NT2/D1 (cell line): ENCODE results near the gene XYLT2.
"Not testable (repeated sequence)": the region's sequence is repeated elsewhere in the genome, so short reads cannot be mapped to it uniquely, and the experiment has no call there.

Experiments
- SUZ12 ChIP-seq: IDR thresholded peaks from 2 replicates; pipeline ENCODE4 v1.6.1; 2011; ENCODE audit not compliant: insufficient read length, insufficient read depth; ENCODE audit errors: extremely low read depth
- ZNF274 ChIP-seq: IDR thresholded peaks from 2 replicates; pipeline ENCODE4 v1.6.1; 2011; ENCODE audit warnings: mild to moderate bottlenecking, low read depth, low read length

- TF ChIP-seq ZNF274, SUZ12: not testable (repeated sequence)
Observed at GRCh38 chr17:50398672-50399071, 52.7 kb downstream of the XYLT2 start.
